GM21737 (cell line): ENCODE data around the gene POTEC.
"Not testable (repeated sequence)": the region's sequence is repeated elsewhere in the genome, so short reads cannot be mapped to it uniquely, and the experiment has no call there.

ENCODE experiments used
- ATAC-seq: cut with Tn5 transposase; IDR thresholded peaks from one replicate; pipeline ENCODE4 v1.9.1; 2021; ENCODE audit warnings: mild to moderate bottlenecking, moderate library complexity; ENCODE audit not compliant: unreplicated experiment

The POTEC gene

DNA sequence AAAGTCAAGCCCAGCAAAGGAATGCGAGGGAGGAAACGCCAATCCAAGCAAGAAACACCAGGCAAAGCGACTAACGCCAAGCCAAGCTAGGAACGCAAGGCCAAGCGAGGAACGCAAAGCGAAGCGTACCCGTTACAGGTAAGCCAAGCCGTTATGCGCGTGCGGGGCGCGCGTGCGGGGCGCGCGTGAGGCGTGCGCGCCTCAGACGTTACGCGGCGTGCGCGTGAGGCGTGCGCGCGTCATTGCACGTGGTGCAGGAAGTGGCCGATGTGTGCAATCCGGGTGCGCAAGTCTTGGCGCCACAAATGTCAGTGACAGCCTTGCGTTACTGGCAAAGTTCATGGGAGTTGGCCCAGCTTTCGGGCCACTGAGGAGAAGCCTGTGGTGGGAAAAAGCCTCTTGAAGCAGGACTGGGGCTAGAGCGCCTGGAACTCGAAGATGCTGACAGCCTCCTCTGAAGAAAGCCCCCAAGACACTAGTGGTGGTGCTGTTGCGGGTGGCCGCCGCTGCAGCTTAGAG, at the start of gene POTEC:
Gene POTEC (minus strand): TSS at position 155 of the 519 bp plus-strand sequence. CDS start 454 bp downstream, outside the sequence.
- ATAC-seq, result not testable (repeated sequence)

DNA sequence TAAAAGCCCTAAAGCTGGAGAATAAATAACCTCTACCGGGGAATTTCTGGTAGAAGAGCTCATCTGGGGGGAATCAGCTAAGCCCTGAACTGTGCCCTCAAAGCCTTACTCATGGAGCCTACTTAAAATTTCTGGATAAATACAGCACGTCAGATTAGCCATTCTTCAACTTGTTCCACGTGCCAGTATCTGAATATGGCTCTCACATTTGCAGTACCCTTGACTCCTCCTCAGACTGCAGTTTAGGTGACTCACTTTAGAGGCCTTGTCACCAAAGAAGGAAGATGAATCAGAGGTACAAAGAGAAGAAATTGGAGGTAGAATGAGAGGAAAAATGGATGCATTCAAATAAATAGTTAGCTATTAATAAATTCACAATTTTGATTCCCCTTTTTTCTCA, 34.6 kb upstream of the POTEC start:
- ATAC-seq, result no peak

DNA sequence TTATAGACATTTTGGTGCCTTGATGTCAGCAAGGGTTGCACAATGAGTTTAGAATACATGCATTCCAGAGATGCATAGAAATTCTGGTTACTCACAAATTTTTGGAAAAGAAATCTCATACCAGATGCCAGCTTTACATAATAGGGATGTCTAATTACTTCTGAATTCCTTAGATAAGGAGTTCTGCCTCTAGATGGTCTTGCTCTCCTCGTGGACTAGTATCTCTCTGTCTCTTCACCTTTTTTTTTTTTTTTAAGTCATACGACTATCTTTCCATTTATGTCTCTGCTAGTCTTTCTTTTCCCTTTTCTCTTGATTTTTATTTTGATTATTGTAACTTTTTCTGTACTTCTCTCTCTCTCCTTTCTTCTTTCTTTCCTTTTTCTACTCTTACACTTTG, 16.1 kb upstream of the POTEC start:
- ATAC-seq, result not testable (repeated sequence)

DNA sequence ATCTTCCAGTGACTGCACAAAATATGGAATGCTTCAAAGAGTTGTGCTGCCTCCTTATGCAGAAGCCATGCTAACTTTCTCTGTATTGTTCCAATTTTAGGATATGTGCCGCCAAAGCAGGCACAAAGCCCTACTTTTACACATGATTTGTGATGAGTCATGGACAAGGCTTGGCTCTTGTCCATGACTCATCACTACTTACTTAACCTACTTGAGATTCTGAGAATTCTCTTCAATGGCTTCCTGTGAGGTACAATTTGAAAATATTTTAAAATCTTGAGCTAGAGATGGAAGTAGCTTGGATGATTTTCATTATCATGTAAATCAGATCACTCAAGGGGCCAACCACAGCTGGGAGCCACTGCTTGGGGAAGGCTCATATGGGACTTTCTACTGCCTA, 11.7 kb downstream of the POTEC start:
- not testable (repeated sequence) for ATAC-seq

DNA sequence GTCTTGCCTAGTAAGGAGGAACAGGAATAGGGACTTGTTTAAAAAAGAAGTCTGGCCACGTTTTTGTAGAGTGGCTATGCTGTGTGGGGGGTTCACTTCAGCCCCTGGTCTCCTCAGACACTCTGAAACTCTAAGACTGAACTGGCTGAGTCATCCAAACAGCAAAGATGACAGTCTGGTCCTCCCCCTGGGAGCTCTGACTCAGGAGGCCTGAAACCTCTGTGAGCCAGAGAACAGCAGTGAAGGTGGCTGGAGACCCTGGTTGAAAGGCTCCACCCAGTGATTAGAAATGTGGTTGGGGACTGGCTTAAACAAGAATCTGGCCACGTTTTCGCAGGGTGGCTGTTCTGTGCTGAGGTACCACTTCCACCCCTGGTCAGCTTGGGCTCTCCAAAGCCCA, 32.7 kb downstream of the POTEC start:
- ATAC-seq, result not testable (repeated sequence)

DNA sequence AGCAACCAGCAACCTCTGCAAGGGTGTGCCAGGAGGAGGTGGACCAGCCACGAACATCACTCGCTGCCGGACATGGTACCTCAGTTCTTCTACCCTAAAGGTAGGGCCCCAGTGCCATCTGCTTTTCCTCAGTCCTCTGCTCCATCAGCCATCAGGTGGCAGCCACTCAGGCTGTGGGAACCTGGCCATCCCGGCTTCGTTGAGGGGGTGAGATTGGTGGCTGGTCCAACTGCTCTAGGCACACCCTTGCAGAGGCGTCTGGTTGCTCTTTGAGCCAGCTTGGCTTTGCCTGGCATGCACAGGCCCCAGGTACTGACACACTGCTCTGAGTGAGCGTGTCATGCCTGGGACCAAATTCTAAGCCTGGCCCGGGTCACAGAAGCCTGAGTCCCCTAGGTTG, 39.7 kb downstream of the POTEC start:
- not testable (repeated sequence) for ATAC-seq

DNA sequence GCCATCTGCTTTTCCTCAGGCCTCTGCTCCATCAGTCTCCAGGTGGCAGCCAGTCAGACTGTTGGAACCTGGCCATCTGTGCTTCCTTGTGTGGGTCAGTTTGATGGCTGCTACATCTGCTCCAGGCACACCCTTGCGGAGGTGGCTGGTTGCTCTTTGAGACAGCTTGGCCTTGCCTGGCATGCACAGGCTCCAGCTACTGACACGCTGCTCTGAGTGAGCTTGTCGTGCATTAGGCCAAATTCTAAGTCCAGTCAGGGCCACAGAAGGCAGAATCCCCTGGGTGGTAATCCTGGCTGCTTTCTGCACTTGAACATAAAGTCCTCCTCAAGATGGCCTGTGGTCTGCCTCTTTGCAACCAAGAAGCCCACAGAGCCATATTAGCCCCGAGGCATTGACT, 41.5 kb downstream of the POTEC start:
- ATAC-seq, result not testable (repeated sequence)

DNA sequence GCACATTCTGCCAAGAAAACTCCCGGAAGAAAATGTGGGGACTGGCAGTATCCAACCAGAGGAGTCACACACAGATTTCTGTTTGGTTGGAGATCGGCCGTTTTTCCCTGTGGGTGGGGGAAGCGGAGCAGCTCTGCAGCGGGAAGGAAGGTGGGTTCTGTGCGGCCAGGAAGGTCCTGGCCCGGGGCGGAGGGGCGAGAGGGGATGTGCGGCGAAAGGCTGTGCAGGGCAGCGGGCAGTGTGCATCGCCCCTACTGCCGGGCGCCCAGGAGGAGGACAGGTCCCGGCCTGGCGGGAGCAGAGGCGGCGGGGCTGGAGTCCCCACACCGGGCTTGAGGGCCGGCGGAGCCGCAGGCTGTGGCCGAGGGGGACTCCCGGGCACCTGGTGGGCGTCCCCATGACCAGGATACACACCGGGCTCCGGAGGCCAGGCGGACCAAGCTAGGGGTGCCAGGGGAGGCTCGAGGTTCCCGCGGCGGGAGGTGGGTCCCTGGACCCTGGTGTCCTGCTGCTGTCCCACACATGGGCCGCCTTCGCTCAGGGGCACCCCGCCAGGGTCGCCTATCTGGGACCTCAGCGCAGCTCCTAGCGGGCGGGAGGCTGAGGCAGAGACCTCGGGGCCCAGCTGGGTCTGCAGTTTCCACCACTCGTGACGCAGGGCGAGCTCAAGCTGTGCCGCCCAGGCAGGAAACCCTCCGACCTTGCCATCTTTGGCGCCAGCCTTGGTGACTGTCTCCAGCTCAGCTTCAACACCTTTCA, 54.0 kb downstream of the POTEC start:
- ATAC-seq, result not testable (repeated sequence)

DNA sequence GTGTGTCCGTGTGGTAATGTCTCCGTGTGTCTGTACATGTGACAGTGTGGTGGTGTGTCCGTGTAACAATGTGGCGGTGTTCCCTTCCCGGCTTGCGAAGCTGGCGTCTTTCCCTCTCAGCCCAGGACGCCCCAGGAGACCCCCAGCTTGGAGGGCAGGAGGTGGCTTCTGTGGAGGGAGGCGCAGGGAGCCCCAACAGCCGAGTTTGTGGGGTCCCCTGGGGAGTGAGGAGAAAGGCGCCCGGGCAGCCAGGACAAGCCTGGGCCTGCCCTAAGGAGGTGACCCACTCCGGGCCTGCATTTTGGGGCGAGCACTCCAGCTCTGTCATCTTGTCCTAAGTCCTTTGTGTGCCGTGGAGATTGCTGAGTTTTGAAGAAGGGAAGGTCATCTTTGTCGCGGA, 54.6 kb downstream of the POTEC start:
- not testable (repeated sequence) for ATAC-seq

DNA sequence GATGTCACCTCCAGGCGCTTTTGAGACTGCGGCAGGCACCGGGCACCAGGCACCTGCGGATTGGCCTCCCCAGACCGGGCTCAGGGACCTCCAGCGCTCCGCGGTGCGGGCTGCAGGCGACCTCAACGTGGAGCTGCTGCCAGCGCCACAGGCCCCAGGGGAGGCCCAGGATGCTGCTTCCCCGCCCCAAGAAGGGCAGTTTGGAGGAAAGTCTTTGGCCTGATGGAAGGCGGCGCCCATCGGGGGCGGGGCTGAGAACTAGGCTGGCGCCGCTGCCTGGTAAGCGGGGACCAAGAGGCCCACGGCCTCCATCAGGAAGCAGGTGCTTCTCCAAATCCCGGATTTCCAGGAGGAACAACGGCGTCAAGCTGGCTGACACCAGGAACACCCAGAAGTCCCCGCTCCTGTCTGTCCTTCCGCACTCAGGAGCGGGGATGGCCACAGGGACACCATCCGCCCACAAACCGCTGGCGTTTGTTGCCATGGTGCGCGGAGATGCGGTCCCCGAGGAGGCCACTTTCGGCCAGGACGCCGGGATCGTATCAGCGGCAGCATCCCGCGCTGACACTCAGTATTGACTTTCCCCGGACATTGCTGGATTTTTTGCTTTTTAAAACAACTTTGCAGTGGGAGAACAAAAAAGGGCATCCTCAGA, 56.3 kb downstream of the POTEC start:
- not testable (repeated sequence) for ATAC-seq

DNA sequence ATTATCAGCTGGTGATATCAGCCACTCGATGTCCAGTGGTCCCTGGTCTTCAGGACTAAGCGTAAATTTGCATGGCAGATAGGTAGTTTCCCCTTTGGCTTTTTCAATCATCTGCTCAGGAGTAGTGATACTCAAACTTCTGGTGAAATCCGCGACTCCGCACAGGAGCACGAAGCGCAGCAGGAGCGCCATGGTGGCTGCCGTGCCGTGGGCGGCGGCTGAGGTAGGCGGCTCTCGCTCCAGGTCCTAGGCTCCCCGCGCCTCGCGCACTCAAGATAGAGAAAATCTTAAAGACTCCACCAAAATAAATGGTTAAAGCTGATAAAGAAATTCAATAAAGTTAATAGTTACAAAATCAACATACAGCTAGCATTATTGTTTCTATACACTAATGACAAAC, 64.3 kb downstream of the POTEC start:
- not testable (repeated sequence) for ATAC-seq

DNA sequence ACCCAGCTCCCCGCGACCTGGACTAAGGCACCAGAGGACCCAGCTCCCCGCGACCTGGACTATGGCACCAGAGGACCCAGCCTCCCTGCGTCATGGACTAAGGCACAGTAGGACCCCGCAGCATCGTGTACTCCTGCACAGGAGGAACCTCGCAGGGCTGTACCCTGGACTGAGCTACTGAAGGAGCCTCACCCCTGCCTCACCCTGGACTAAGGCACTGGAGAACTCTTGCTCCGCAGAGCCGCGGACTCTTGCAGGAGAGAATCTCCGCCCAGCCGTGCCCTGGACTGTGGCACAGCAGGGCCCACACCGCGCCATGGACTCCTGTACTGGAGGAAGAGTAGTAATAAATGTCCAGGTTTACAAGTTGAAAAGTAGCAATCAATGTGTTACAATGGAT, 67.9 kb downstream of the POTEC start:
- ATAC-seq, result not testable (repeated sequence)

DNA sequence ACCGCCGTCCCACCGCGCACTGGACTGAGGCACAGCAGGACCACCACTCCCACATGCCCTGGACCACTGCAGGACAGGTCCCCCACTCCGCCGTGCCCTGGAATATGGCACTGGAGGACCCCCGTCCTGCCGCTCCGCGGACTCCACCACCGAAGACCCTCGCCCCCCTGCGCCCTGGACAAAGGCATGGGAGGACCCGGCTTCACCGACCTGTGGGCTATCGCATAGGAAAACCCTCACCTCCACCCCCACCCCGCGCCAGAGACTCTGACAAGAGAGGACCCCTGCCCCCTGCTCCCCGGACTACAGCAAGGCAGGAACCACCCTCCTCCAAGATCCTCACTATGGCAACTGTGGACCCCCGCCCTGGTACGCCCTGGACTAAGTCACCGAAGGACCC, 68.6 kb downstream of the POTEC start:
- ATAC-seq, result not testable (repeated sequence)

DNA sequence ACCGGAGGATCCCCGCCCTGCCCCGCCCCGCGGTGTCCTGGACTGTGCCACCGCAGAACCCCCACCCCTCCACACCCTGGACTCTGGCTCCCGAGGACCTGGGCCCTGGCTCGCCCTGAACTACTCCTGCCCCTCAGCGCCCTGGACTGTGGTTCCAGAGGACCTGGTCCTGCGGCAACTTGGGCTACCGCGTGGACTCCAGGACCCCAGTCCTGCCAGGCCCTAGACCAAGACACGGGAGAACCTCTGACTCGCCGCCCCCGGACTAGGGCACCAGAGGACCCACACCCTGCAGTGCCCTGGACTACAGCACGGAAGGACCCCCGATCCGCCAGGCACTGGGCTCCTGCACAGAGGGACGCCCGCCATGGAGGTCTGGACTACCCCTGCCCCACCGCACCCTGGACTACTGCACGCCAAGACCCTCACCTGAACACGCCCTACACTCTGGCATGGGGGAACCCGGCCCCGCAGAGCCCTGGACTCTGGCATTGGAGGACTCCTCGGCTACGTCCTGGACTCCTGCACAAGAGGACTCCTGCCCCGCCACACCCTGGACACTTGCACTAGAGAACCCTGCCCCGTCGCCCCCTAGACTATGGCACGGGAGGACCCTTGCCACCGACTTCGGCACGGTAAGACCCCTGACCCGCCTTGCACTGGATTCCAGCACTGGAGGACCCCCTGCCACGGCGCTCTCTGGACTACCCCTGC, 69.2 kb downstream of the POTEC start:
- not testable (repeated sequence) for ATAC-seq

DNA sequence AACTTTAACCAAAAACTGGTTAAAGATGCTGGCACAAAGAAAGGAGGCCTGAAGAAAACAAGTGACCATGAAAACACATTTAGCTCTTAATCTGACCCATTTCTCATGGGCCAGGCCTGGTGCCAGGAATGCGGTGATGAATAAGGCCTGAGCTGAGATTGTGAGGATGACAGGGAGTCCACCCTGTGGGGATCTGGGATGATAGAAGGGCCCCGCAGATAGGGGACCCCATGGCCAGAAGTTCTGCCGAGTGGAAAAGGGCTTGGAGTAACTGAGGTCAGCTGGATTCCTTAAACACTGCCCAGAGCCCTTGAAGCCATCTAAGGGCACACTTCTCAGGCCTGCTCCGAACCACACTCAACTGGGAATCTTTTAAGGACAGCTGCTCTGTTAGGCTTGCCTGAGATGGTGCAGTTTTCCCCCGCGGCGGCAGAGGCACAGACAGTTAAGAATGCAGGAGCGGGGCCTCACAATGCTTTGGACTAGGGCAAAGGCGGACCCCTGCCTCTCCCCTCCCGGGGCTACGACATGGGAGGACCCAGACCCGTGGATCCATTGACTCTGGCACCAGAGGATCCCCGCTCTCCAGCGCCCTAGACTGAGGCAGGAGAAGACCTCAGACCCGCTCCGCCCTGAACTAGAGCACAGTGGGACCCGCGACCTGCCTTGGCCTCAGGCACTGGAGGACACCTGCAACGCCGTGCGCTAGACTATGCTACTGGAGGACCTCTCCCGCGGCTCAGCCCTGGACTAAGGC, 70.0 kb downstream of the POTEC start:
- ATAC-seq, result not testable (repeated sequence)

DNA sequence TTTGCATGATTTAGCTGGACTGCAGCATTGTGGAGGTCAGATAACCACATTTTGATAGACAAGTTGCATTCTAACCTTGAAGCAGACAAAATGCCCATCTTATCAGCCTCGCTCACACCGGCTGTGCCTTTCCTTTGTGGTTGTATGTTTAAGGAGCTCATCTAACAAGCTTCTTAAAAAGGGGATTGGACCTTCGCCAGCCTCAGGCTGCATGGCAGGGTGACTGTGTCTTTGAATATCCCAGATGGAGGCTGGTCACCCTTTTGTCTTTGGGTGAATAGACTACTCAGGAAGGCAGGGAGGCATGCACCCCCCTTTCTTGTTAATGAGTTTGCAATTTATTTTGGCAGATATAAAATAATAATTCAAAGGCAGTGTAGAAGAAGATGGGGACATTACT, 72.1 kb downstream of the POTEC start:
- not testable (repeated sequence) for ATAC-seq

DNA sequence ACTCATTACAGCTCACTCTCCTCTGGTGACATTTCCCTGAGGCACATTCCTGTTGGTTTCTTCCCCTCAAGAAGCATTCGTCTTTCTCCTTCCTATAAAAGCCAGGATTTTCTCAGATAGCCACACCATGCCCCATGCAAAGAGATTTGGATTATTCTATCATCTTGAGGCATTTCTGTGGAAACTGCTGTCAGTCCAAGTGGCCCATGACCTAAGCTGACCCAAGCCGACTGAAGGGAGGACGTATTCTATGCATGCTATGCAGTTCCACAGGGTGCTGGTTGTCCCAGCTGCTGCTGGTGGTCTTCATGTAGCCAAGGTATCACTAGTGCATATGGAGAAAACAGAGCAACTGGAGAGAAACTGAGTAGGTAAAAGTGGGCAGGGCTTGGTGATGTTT, 73.0 kb downstream of the POTEC start:
- not testable (repeated sequence) for ATAC-seq

DNA sequence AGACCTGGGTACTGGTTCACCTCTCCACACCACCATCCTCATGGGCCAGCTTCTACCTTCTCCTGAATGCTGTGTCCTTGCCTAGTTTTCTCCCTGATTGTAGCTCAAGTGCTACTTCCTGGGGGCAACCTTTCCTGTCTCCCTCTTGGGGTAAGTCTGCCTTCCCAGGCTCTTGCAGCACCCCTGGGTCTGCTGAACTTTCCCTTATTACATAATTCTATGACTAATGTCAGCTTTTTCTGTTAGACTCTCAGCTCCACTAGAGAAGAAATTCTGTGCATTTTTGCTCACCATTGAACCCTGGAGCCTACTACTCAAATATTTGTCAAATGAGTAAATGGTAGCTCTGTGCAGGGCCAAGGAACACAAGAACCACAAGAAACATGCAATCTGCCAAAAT, 73.4 kb downstream of the POTEC start:
- ATAC-seq, result not testable (repeated sequence)

DNA sequence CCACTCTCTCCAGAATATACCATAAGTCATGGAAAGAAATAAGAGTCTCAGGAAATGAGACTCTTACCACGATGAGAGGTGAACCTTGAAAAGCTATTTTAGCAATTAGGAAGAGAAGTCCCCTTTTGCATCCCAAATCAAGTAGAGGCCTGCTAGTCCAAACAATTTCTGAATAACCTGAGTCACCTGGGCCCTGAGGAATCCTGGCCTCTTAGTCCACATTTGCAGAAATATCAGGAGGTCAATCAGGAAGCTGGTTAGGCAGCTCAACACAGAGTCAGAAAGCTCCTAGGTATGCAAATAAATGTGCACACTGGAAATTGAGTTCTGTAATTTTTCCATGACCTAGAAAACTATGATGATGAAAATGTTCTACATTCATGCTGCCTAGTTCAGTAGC, 77.4 kb downstream of the POTEC start:
- not testable (repeated sequence) for ATAC-seq
